GM19463 (cell line): ENCODE results near the gene SEMA6D.

Source experiments
- ATAC-seq: cut with Tn5 transposase; IDR thresholded peaks from one replicate; pipeline ENCODE4 v1.9.1; 2021; ENCODE audit warnings: mild to moderate bottlenecking, moderate library complexity; ENCODE audit not compliant: unreplicated experiment

The SEMA6D gene

DNA sequence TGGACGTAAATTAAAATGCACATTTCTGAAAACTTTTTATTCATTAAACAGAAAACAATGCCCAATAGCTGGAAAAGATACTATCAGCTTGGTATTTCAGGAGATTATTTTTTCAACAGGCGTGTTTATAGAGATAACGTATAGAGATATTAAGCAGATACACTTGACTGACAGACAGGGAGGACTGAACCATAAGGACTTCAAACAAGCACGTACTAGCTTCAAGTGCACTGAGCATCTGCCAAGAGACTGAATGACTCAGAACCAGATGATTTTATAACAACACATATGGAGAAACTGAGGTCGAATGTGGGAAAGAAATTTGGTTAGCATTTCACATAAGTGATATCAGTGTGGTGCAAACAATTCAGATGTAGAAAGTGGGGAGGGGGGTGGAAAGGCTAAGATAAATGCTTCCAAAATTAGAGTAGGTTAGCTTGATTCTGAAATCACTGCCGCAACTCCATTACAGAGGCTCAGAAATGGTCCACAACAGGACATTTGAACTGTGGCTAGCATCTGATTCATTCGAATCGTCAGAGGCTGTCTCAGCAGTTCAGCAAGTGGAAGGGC lies 103.5 kb downstream of the SEMA6D start:
- no peak for ATAC-seq

DNA sequence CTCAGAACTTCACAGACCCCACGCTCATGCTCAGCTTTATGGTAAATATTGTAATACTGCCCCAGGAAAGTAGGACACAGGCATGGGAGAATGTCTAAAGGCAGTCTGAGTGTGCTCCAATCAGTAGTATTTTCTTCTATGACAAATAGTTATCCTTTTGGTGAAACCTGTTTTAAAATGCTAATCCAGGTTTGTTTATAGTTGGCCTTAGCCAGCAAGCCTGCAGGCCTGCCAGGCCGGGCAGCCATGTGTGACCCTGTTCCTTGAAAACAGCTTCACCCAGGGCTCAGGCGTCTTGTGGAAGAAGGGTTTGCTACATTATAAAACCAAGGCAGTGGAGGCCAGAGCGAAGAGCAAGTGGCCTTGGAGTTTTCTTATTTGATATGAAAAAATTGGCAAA lies 104.7 kb downstream of the SEMA6D start:
- no peak for ATAC-seq
